Thyroid gland (tissue), 4 donors: ENCODE data around the gene ATP13A2. TPM values are rescaled to one million over a fixed set of nuclear protein-coding genes. Genes with fewer than 3 reads are reported as not detected.
"Not testable (repeated sequence)": the region's sequence is repeated elsewhere in the genome, so short reads cannot be mapped to it uniquely, and the experiment has no call there.

Source experiments
- DNase-seq, 2 donors: peaks; one replicate each; pipeline ENCODE4 v3.0.0-alpha.2; 2019
- H3K27ac ChIP-seq, 3 donors: fragments of 200-600 bp; sonication (generic); 1 replicate in 2 of 3; 2 replicates in 1 of 3; pipeline ENCODE4 v1.5.1; 2016 to 2019; ENCODE audit warnings: mild to moderate bottlenecking in 1 of 3, moderate library complexity in 1 of 3
- H3K27me3 ChIP-seq: fragments of 200-600 bp; sonication (generic); one replicate; pipeline ENCODE4 v1.5.1; 2019
- H3K36me3 ChIP-seq, 2 donors: fragments of 200-600 bp; sonication (generic); one replicate each; pipeline ENCODE4 v1.5.1; 2016 to 2019
- H3K4me1 ChIP-seq, 2 donors: fragments of 200-600 bp; sonication (generic); one replicate each; pipeline ENCODE4 v1.5.1; 2017 to 2019
- H3K4me3 ChIP-seq, 3 donors: fragments of 200-600 bp; sonication (generic); replicated peaks in 1 of 3; 1 replicate in 2 of 3; 2 replicates in 1 of 3; pipeline ENCODE4 v1.5.1; 2016; ENCODE audit warnings: mild to moderate bottlenecking in 1 of 3
- H3K9me3 ChIP-seq: fragments of 200-600 bp; sonication (generic); one replicate; pipeline ENCODE4 v1.5.1; 2017
- POLR2A ChIP-seq, 2 donors: fragments of 450-650 bp; IDR thresholded peaks; one replicate each; pipeline ENCODE4 v1.6.1; 2017; ENCODE audit warnings: antibody characterized with exemption in 2 of 2, mild to moderate bottlenecking in 2 of 2, moderate library complexity in 1 of 2
- WGBS, 2 donors: methylation state at CpG; one replicate each; pipeline ENCODE4 v1.1.5; 2017; 5-methylcytosine and 5-hydroxymethylcytosine counted together
- intact Hi-C: fragments of 100-400 bp; cut with DNase I; formaldehyde crosslinking; loops from one replicate; pipeline ENCODE4 v1.15.1; 2023
- total RNA-seq, 4 donors: library from RNA; depleted of rRNA; stranded (reverse); fragments of >200 nt; gene quantifications; one replicate each; pipeline ENCODE4 v1.2.3, GENCODE V29; 2016
- TF ChIP-seq, protein P1 (sequence below), 6 experiments: fragments of 200-600 bp in 3 of 6; fragments of 450-650 bp in 3 of 6; sonication (generic) in 3 of 6; IDR thresholded peaks; one replicate each; pipeline ENCODE4 v1.5.1; 2016 to 2019; ENCODE audit warnings: antibody characterized with exemption in 6 of 6, mild to moderate bottlenecking in 2 of 6, inconsistent platforms in 1 of 6, moderate library complexity in 1 of 6

The ATP13A2 gene
- total RNA-seq, 4 donors from 2014 or later, result 28.7 to 47.0 (median 35.8) TPM

DNA sequence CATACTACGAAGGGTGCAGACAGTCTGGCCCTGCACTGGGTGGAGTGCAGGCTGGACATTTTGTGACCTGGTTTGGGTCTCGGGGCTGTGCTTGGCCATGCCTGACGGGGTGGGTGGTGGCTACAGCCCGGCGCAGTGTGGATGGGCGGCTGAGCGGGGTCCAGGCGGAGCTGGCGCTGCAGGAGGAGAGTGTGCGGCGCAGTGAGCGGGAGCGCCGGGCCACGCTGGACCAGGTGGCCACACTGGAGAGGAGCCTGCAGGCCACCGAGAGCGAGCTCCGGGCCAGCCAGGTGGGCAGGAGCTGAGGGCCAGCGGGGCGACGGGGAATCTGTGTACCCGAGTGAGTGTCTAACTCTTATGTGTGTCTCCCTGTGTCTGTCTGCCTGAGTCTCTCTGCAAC is 45.4 kb downstream of the ATP13A2 start:
- intact Hi-C loops, result loop anchor here (5.0 kb wide), 1 partner anchor 66 kb away; no protein-coding TSS in a partner anchor
- Histone ChIP-seq H3K4me1 (peaks cover 12 to 18% of the 10 kb centered on the region in 2 donors), H3K27ac (no peak overlapping the region), H3K36me3 (peaks cover 0 to 8% of the 10 kb centered on the region in 2 donors), H3K4me3 (no peak overlapping the region), H3K9me3 (no peaks in the 10 kb centered on the region), H3K27me3 (no peaks in the 10 kb centered on the region)
- TF ChIP-seq, protein P1, sequence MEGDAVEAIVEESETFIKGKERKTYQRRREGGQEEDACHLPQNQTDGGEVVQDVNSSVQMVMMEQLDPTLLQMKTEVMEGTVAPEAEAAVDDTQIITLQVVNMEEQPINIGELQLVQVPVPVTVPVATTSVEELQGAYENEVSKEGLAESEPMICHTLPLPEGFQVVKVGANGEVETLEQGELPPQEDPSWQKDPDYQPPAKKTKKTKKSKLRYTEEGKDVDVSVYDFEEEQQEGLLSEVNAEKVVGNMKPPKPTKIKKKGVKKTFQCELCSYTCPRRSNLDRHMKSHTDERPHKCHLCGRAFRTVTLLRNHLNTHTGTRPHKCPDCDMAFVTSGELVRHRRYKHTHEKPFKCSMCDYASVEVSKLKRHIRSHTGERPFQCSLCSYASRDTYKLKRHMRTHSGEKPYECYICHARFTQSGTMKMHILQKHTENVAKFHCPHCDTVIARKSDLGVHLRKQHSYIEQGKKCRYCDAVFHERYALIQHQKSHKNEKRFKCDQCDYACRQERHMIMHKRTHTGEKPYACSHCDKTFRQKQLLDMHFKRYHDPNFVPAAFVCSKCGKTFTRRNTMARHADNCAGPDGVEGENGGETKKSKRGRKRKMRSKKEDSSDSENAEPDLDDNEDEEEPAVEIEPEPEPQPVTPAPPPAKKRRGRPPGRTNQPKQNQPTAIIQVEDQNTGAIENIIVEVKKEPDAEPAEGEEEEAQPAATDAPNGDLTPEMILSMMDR (IDR thresholded peaks at IDR 0.05), result no peak
- no peak for TF ChIP-seq POLR2A (IDR thresholded peaks at IDR 0.05)
- DNase-seq, result no peak
- 96 to 98% methylated on average over 19 to 21 of the region's 22 CpGs for WGBS, 2 donors

DNA sequence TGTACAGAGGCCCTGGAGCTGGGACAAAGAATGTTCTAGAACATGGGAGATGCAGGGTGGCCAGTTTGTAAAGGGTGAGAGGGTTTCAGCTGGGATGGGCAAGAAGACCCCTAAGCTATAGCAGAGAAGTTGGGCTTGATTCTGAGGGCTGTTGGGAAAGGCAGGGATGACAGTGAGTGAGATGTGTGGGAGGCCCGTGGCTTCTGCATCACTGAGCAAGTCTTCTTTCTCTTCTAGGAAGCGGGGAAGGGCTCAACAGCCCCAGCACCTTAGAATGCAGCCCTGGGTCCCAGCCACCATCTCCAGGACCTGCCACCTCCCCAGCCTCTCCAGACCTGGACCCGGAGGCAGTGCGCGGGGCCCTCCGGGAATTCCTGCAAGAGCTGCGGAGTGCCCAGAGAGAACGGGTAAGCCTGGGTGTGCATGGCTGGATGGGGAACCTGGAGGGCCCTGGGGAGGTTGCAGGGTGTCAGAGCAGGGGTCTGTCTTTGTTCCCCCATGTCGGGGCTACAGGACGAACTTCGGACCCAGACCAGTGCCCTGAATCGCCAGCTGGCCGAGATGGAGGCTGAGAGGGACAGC is 46.2 kb downstream of the ATP13A2 start:
- Histone ChIP-seq H3K4me3 (no peak overlapping the region), H3K4me1 (peaks cover 12 to 21% of the 10 kb centered on the region in 2 donors), H3K27me3 (no peaks in the 10 kb centered on the region), H3K9me3 (no peaks in the 10 kb centered on the region), H3K27ac (no peak overlapping the region), H3K36me3 (peaks cover 0 to 8% of the 10 kb centered on the region in 2 donors)
- intact Hi-C loops, result loop anchor here (5.0 kb wide), 1 partner anchor 67 kb away; no protein-coding TSS in a partner anchor
- WGBS, 2 donors, result 93 to 94% methylated on average over 5 to 13 of the region's 13 CpGs
- no peak for DNase-seq
- TF ChIP-seq, protein P1 (IDR thresholded peaks at IDR 0.05), result no peak
- no peak for TF ChIP-seq POLR2A (IDR thresholded peaks at IDR 0.05)

DNA sequence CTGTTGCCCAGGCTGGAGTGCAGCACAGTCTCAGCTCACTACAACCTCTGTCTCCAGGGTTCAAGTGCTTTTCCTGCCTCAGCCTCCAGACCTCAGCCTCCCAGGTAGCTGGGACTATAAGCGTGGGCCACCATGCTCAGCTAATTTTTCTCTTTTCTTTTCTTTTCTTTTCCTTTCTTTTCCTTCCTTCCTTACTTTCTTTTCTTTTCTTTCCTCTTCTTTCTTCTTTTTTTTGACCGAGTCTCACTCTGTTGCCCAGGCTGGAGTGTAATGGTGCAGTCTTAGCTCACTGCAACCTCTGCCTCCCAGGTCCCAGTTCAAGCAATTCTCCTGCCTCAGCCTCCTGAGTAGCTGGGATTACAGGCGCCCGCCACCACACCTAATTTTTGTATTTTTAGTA is 47.6 kb downstream of the ATP13A2 start:
- H3K27ac ChIP-seq, H3K27me3 ChIP-seq, DNase-seq, H3K36me3 ChIP-seq, H3K9me3 ChIP-seq, H3K4me3 ChIP-seq, intact Hi-C loops: not testable (repeated sequence)
- peaks cover 12 to 21% of the 10 kb centered on the region in 2 donors for H3K4me1 ChIP-seq
- 98% methylated on average over 4 of the region's 4 CpGs for WGBS, 2 donors

DNA sequence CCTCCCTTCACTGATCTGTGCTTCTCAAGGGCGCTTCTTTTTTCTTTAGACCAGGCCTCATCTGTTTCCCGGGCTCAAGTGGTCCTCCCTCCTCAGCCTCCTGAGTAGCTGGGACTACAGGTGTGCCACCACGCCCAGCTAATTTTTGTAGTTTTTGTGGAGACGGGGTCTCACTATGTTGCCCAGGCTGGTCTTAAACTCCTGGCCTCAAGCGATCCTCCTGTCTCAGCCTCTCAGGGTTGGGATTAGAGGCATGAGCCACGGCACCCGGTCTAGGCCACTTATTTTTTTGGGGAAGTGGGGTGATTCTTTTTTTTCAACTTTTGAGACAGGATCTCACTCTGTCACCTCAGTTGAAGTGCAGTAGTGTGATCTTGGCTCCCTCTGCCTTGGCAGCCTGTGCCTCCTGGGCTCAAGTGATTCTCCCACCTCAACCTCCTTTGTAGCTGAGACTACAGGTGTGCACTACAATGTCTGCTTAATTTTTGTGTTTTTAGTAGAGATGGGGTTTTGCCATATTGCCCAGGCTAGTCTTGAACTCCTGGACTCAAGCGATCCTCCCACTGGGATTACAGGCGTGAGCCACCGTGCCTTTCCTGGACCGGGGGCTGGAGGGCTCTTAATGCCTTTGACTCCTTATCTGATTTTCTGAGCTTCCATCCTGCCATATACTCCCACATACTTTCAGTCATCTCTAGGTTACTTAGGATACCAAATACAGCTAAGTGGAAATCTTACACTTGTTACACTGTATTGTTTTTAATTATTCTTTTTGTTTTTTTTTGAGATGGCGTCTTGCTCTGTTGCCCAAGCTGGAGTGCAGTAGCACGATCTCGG is 50.2 kb downstream of the ATP13A2 start:
- H3K4me1 ChIP-seq, result peaks cover 0 to 9% of the 10 kb centered on the region in 2 donors
- no peak overlapping the region for H3K4me3 ChIP-seq
- DNase-seq, result no peak
- no peaks in the 10 kb centered on the region for H3K27me3 ChIP-seq
- H3K9me3 ChIP-seq, result no peaks in the 10 kb centered on the region
- TF ChIP-seq, protein P1 (IDR thresholded peaks at IDR 0.05), result no peak
- TF ChIP-seq POLR2A (IDR thresholded peaks at IDR 0.05), result no peak
- peaks cover 0 to 8% of the 10 kb centered on the region in 2 donors for H3K36me3 ChIP-seq
- intact Hi-C loops, result no loop called here
- 60 to 61% methylated on average over 14 of the region's 14 CpGs for WGBS, 2 donors
- no peak overlapping the region for H3K27ac ChIP-seq

DNA sequence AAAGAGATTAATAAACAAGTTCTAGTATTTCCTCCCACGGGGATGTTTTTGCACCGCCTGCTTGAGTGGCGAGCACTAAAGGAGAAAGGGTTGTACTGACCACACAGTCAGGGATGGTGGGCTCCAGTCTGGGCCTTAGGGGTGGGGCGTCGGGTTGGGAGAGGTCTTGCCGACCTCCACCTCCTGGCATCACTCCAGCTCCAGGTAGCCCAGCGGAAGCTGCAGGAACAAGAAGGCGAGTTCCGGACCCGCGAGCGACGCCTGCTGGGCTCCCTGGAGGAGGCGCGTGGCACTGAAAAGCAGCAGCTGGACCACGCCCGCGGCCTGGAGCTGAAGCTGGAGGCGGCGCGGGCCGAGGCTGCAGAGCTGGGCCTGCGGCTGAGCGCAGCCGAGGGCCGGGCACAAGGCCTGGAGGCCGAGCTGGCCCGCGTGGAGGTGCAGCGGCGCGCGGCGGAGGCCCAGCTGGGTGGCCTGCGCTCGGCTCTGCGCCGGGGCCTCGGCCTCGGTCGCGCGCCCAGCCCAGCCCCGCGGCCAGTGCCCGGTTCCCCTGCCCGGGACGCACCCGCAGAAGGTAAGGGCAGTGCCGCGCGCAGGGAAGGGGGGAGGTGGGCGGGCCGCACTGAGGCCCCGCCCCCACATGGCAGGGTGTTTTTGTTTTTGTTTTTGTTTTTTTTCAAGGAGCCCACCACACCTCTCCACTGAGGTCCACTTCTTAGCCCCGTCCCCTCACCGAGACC is 51.0 kb downstream of the ATP13A2 start:
- Histone ChIP-seq H3K9me3 (no peaks in the 10 kb centered on the region), H3K4me1 (peaks cover 0 to 6% of the 10 kb centered on the region in 2 donors), H3K27me3 (no peaks in the 10 kb centered on the region), H3K36me3 (peaks cover 0 to 3% of the 10 kb centered on the region in 2 donors), H3K27ac (no peak overlapping the region), H3K4me3 (peak overlapping the region in 1 of 3 donors; percentile 13)
- WGBS, 2 donors, result 19 to 25% methylated on average over 14 to 20 of the region's 57 CpGs
- peak; percentile 64 to 65 for DNase-seq
- no peak for TF ChIP-seq POLR2A (IDR thresholded peaks at IDR 0.05)
- TF ChIP-seq, protein P1 (IDR thresholded peaks at IDR 0.05), result peak in 4 of 6 experiments; percentile 28 to 65 (median 36)
- intact Hi-C loops, result no loop called here
